ENCODE data around the gene STOM. TPM values are rescaled to one million over a fixed set of nuclear protein-coding genes. Genes with fewer than 3 reads are reported as not detected.

The STOM gene
- total RNA-seq, 1 donor from 2014 or later, result 25.7 TPM

GRCh38 chr9:121303456-121304451, 66.3 kb downstream of the STOM start:
- intact Hi-C loops (cut with micrococcal nuclease), result no loop called here

GRCh38 chr9:121302786-121303185, 67.3 kb downstream of the STOM start:
- intact Hi-C loops (cut with micrococcal nuclease), result no loop called here

GRCh38 chr9:121302341-121302740, 67.7 kb downstream of the STOM start:
- intact Hi-C loops (cut with micrococcal nuclease), result no loop called here

- intact Hi-C loops (cut with micrococcal nuclease), result no loop called here
Measured at GRCh38 chr9:121301881-121302286, 68.2 kb downstream of the STOM start.

- intact Hi-C loops (cut with micrococcal nuclease), result no loop called here
Measured at GRCh38 chr9:121300283-121301119, 69.5 kb downstream of the STOM start.

GRCh38 chr9:121299467-121300282, 70.4 kb downstream of the STOM start:
- intact Hi-C loops (cut with micrococcal nuclease), result loop anchor here (10.0 kb wide), 1 partner anchor 85 kb away; no protein-coding TSS in a partner anchor

- intact Hi-C loops (cut with micrococcal nuclease), result loop anchor here (10.0 kb wide), 1 partner anchor 84 kb away; no protein-coding TSS in a partner anchor
Measured at GRCh38 chr9:121298689-121299466, 71.2 kb downstream of the STOM start.

GRCh38 chr9:121298016-121298538, 72.0 kb downstream of the STOM start:
- intact Hi-C loops (cut with micrococcal nuclease), result loop anchor here (10.0 kb wide), 1 partner anchor 83 kb away; no protein-coding TSS in a partner anchor

GRCh38 chr9:121297389-121297788, 72.7 kb downstream of the STOM start:
- intact Hi-C loops (cut with micrococcal nuclease), result loop anchor here (10.0 kb wide), 1 partner anchor 83 kb away; no protein-coding TSS in a partner anchor

- intact Hi-C loops (cut with micrococcal nuclease), result loop anchor here (10.0 kb wide), 1 partner anchor 82 kb away; no protein-coding TSS in a partner anchor
Measured at GRCh38 chr9:121296213-121297127, 73.6 kb downstream of the STOM start.

GRCh38 chr9:121295662-121296191, 74.3 kb downstream of the STOM start:
- intact Hi-C loops (cut with micrococcal nuclease), result loop anchor here (10.0 kb wide), 1 partner anchor 81 kb away; no protein-coding TSS in a partner anchor

GRCh38 chr9:121294866-121295661, 75.0 kb downstream of the STOM start:
- intact Hi-C loops (cut with micrococcal nuclease), result loop anchor here (10.0 kb wide), 1 partner anchor 80 kb away; no protein-coding TSS in a partner anchor

GRCh38 chr9:121294151-121294743, 75.8 kb downstream of the STOM start:
- intact Hi-C loops (cut with micrococcal nuclease), result loop anchor here (10.0 kb wide), 1 partner anchor 79 kb away; no protein-coding TSS in a partner anchor

- intact Hi-C loops (cut with micrococcal nuclease), result loop anchor here (10.0 kb wide), 1 partner anchor 78 kb away; no protein-coding TSS in a partner anchor
Measured at GRCh38 chr9:121292801-121293241, 77.2 kb downstream of the STOM start.

GRCh38 chr9:121292051-121292450, 78.0 kb downstream of the STOM start:
- intact Hi-C loops (cut with micrococcal nuclease), result loop anchor here (10.0 kb wide), 1 partner anchor 77 kb away; no protein-coding TSS in a partner anchor

GRCh38 chr9:121291536-121291935, 78.5 kb downstream of the STOM start:
- intact Hi-C loops (cut with micrococcal nuclease), result loop anchor here (10.0 kb wide), 1 partner anchor 77 kb away; no protein-coding TSS in a partner anchor

Measured in T-helper 2 cell treated with Interferon-gamma antibody and Interleukin-4, amounts not matched to agents 100 ng/mL and 5 ng/mL, for 36 hours (primary cell).